Limb (tissue), 2 donors: Measurements from ENCODE around the gene RARA.

Experiments used
- DNase-seq, 2 donors: peaks; one replicate each; pipeline ENCODE4 v3.0.0-alpha.2; 2016; ENCODE audit errors: extremely low spot score in 2 of 2

RARA gene

DNA sequence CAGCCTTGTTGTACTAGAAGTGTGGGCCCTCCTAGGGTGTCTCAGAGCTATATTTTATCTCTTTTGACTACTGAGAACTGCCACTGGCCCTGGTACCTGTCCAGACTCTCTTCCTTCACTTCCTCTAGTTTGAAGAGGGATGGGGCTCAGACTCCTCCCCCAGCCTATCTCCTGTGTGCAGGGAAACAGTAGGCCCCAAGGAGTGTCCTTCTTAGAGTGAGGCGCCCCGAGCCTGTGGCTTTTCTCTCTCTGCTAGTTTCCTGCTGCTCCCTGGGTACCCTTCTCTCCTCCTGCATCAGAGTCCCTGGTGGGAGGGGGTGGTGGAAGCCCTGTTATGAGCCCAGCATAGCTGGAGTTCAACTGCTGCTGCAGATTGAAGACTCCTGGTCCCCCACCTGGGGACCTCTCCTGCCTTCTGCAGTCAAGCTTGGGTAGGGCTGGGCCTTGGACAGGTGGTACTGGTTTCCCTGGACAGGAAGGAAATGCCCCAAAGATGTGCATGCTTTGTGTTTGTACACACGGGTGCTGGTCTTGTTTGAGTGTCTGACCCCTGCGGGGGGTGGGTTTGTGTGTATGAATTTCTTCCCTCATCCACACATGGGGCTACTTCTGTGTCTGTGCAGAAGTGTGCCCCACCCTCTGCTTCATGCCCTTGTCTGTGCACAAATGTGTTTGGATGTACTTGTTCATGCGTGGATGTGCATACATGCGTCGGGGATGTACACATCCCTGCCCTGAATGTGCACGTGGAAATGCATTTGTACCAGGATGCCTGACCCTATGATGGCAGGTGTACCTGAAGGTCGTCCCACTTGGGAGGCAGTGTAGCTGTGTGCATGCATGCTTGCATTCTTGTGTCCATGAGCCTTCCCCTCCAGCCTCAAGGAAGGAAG, 6.9 kb downstream of the RARA start:
- DNase-seq: no peak

DNA sequence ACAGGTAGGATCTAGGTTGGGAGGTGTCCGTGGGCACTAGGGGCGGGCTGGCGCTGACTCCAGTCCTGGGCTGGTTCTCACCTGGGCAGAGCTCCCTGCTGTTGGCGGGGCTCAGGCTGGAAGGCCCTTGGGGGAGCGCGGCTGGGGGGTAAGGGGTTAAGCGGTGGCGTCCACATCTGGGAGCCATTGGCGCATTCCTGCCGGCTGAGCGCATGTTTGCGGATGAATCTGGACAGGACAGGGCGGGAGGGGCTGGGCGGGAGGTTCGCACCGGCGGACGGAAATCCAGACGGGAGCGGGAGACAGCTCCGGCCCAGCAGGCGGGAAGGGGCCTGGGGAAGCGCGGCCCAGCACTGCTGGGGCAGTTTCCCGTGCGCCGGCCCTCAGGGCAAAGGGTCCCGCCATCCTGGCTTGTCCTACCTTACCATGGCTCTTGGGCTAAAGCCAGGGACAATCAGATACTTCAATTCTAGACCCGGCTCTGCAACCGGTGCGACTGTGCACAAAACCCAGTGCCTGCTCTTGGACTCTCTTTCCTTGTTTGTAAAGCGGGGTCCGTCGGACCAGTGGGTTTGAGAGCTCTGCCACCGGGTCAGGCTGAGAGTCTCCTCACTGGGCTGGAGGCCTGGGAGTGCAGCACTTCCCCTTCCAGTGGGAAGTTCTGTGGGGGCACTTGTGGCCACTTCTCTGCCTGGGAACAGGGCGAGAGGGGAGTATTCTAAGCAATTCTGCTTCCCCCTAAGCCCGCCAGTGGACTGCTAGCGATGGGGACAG, 7.8 kb downstream of the RARA start:
- DNase-seq: peak; percentile 80 to 84

GRCh38 chr17:40317345-40317873, 8.4 kb downstream of the RARA start:
- DNase-seq: peak in 1 of 2 donors; percentile 75

DNA sequence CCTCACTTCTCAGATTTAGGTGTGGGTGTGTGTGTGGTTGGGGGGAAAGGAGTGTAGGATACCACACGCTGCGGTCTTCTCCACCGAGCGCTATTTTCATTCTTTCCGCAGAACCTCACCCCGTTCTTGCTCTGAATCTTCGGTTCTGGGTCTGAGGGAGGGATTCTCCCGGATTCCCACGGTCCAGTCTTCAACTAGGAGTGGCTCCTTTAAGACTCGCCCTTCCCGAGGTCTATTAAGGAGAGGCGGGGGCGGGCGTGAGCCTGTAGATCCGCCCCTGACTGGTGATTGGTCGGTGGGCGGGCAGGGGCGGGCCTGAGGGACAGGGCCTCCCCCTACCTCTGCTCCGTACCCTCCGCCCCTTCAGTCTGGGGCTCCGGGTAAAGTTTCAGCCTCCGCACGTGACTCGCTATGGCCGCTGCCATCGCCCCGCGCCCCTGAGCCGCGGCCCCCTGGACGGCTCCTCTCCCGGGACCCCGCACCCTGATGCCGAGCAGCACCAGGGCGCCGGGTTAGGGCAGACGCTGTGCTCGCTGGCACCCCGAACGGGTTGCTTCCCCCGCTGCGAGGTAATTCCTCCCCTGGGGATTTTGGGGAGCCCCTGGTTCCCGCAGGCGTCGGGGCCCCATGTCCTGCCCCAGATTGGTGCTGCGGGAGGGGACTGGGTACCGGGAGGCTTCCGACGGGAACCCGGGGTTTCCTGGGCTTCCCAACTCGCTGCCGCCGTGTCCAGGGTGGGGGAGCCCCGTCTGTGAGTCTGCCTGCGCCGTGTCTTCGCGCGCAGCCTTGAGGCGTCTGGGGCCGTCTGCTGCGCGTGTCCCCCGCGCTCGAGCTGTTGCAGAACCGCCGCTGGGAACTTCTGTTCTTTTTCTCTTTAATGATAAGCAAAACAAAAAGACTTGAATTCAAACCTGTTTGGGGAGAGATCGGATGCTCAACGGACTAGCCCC, 9.2 kb downstream of the RARA start:
- DNase-seq: peak; percentile 96

DNA sequence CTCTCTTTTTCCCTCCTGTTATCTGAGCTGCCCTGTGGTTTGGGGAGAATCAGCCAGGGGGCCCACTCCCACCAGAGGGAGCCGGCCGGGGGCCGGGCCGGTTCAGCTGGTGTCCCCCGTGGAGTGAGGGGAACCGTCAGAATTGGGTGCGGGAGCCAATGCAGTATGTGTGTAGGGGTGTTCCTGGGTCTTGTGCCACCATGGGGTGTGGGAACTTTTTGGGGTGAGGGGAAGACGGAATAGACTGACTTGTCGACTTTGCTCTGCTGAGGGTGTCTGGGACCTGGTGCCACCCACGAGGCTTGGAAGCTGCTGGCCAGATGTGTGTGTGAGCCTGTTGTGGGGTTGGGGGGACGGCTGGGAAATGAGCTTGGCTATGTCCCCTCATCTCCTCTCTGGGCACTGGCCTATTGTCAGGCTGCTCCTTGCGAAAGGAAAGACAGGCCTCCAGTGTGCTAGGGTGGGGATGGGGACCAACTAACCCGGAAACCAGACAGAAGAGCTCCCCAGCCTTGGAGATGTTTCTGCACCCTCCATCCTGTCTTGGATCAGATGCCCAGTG, 9.9 kb downstream of the RARA start:
- DNase-seq: peak in 1 of 2 donors; percentile 58

GRCh38 chr17:40319651-40320540, 10.9 kb downstream of the RARA start:
- DNase-seq: no peak

GRCh38 chr17:40320756-40321523, 12.0 kb downstream of the RARA start:
- DNase-seq: peak; percentile 84 to 87

DNA sequence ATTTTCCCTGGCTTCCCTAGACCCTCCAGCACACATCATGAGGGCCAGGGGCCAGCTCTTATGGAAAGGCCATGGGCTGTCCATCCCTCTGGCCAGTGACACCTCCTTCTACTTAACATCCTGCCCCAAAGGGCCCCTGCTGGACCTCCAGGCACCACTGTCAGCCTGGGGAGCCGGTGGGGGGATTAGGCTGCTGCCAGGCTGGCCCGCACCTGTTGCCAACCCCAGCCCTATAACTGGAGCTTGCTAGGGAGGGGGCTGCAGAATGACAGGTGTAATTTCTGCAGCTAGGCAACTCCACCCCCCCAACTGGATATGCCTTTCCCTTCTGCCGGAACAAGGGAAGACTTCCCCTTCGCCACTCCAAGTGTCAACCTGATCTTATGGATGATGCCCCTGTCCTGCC, 12.5 kb downstream of the RARA start:
- no peak for DNase-seq

- DNase-seq: peak in 1 of 2 donors; percentile 70
Observed at GRCh38 chr17:40321961-40322357, 13.0 kb downstream of the RARA start.

DNA sequence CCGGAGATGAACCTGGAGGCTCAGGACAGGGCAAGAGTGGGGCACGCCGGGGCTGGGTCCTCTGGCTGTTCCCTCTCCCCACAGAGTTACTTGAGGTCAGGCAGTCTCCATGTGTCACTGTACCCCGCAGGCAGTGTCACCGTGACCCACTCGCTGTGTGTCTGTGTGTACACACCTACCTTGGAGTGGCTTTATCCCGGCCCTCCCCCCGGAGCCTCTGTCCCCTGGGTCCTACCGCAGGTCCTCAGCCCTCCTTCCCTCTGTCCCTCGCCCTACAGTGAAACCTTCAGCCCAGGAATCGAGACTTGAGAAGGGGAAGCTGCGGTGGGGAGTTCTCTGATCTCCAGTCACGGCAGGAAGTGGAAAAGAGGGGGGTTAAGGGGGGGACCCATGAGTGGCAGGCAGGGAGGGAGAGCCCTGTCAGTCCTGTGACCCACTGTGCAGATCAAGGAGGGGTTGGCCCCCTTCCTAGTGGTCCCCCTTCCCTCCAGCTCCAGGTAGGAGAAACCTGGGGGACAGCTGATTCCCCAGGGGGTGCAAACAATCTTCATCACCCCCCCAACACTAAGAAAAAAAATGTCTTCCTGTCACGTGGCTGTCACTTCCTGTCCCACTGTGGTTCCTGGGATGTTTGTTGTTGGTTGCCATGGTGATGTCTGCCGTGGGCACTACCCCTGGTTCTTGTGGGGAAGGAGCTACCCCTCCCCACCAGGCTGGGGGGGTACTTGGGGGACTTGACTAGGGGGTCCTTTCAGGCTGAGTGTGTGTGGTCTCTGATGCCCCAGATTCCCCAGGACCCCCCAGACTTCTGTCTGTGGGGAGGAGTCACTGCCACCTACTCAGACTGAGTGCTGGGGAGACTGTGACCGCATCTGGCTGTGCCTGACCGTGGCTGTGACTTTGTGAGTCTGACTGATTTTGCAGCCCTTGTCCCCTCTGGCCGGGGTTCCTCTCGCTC, 13.7 kb downstream of the RARA start:
- DNase-seq: peak; percentile 76 to 81

DNA sequence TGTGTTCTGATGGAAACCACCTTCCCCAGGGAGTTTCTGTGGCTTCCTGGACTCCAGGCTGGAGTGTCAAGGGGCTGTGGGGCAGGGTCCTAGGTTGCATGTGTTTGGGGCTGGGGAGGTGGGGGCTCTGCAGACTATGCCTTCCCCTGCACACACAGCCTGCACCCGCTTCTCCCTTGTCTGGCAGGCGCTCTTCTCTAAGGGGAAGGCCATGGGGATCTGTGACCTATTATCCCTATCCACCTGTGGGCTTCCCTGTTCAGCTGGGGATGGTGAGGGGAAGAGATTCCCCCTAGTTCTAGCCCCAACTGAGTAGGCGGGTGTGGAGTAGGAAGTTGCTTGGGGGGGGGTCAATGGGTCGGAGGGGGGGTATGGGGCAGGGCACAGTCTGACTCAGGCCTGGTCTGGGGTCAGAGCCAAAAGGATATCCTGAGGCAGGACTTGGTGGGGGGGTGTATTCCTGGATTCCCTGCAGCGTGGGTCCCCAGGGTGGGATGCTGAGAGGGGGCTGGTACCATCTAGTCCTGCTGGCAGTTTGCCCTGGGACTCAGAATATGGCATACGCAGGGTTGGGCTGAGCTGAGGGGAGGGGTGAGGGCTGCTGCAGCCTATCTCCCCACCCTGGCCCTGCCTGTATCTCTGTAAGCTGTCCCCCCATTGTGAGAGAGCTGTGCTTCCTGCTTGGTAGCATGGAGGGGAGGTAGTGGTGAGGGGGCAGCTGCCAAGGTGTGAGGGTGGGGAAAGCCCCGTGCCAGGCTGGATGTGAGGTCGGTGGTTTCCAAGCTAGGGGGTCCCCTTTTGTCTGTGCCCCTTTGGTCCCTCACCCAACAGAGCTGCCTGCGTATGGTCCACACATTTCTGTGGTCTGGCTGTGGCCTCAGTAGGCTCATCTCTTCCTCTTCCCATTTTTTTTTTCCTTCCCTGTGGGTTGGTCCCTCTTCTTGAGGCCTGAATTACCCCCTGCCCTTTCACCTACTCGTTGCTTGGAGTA, 14.7 kb downstream of the RARA start:
- DNase-seq: no peak

- DNase-seq: no peak
Observed at GRCh38 chr17:40325156-40326013, 16.4 kb downstream of the RARA start.

GRCh38 chr17:40326014-40326831, 17.2 kb downstream of the RARA start:
- DNase-seq: no peak

- DNase-seq: no peak
Observed at GRCh38 chr17:40326832-40327199, 17.8 kb downstream of the RARA start.

- no peak for DNase-seq
Observed at GRCh38 chr17:40327244-40327729, 18.3 kb downstream of the RARA start.
